Tibial nerve (tissue), 3 donors: Measurements from ENCODE around the gene DGCR8.

Source experiments
- CTCF ChIP-seq, 5 experiments: fragments of 200-600 bp in 3 of 5; fragments of 450-650 bp in 2 of 5; sonication (generic) in 3 of 5; IDR thresholded peaks; one replicate each; pipeline ENCODE4 v1.5.1; 2016 to 2019; ENCODE audit warnings: antibody characterized with exemption in 5 of 5, mild to moderate bottlenecking in 3 of 5, moderate library complexity in 2 of 5
- POLR2A ChIP-seq, 2 donors: fragments of 450-650 bp; IDR thresholded peaks; one replicate each; pipeline ENCODE4 v1.6.1; 2017; ENCODE audit warnings: antibody characterized with exemption in 2 of 2, mild to moderate bottlenecking in 2 of 2, moderate library complexity in 2 of 2

GRCh38 chr22:20137113-20137512, 57.1 kb downstream of the DGCR8 start:
- TF ChIP-seq CTCF (IDR thresholded peaks at IDR 0.05) (no peak), POLR2A (IDR thresholded peaks at IDR 0.05) (no peak)
